K562 (cell line): ENCODE measurements around the gene PHETA1. TPM values are rescaled to one million over a fixed set of nuclear protein-coding genes. Genes with fewer than 3 reads are reported as not detected.

ENCODE experiments used
- ATAC-seq: fragments of 200-7000 bp; cut with Tn5 transposase; 3 replicates; pipeline ENCODE4 v1.9.1; 2020; ENCODE audit warnings: moderate library complexity
- BruUV-seq: library from RNA; stranded (reverse); fragments of 400-500 nt; replicated peaks from 2 replicates; lab custom pipeline; 2021; lab: Mats Ljungman, UMichigan
- CTCF ChIA-PET: fragments of 300-600 bp; formaldehyde crosslinking; extraction: SDS; loops from one replicate; lab custom pipeline; 2021; ENCODE audit warnings: low intra/inter-chr PET ratio; lab: Yijun Ruan, JAX
- POLR2A ChIA-PET: fragments of 300-600, 350-650 bp; sonication (Branson Sonifier 250); formaldehyde crosslinking; extraction: SDS; loops from one replicate; lab custom pipeline; 2021; ENCODE audit warnings: antibody characterized with exemption, inconsistent platforms; lab: Yijun Ruan, JAX
- DNase-seq, 4 experiments: peaks; one replicate each; pipeline versions ENCODE4 v3.0.0 to v3.0.0-alpha.2; 2011 to 2018; ENCODE audit warnings: low spot score in 3 of 4, mixed read lengths in 3 of 4; ENCODE audit errors: extremely low read depth in 1 of 4
- FAIRE-seq: peaks from 2 replicates; lab custom pipeline; 2011; peaks lifted over from hg19 to GRCh38; lab: Jason Lieb, UNC
- H2AFZ ChIP-seq: 2 replicates; pipeline ENCODE4 v1.6.0; 2011; ENCODE audit warnings: low read depth, low read length, control low read depth, inconsistent platforms
- H3K27ac ChIP-seq: fragments of 200-600 bp; 3 replicates; pipeline ENCODE4 v1.8.0; 2011; ENCODE audit warnings: low read depth, mild to moderate bottlenecking, control low read depth, inconsistent platforms, low read length, moderate library complexity, mixed read lengths; ENCODE audit errors: extremely low read depth
- H3K27me3 ChIP-seq, 2 experiments: fragments of 300-600 bp in 1 of 2; 2 replicates in 1 of 2; 3 replicates in 1 of 2; pipeline versions ENCODE4 v1.6.0 to v1.8.0; 2011; ENCODE audit warnings: inconsistent platforms in 2 of 2, low read length in 2 of 2, mild to moderate bottlenecking in 1 of 2, mixed read lengths in 1 of 2, moderate library complexity in 1 of 2; ENCODE audit not compliant: control insufficient read depth in 2 of 2, insufficient read depth in 2 of 2
- H3K36me3 ChIP-seq: fragments of 300-600 bp; 3 replicates; pipeline ENCODE4 v1.8.0; 2011; ENCODE audit warnings: mild to moderate bottlenecking, low read length, inconsistent platforms; ENCODE audit not compliant: control insufficient read depth, insufficient read depth
- H3K4me1 ChIP-seq, 2 experiments: fragments of 200-600 bp in 1 of 2; replicated peaks in 1 of 2; 2 replicates in 1 of 2; 3 replicates in 1 of 2; pipeline versions ENCODE4 v1.5.1 to v1.8.0; 2011; ENCODE audit warnings: inconsistent platforms in 2 of 2, low read length in 2 of 2, mild to moderate bottlenecking in 1 of 2, mixed read lengths in 1 of 2, moderate library complexity in 1 of 2; ENCODE audit not compliant: control insufficient read depth in 2 of 2, insufficient read depth in 2 of 2
- H3K4me2 ChIP-seq: 2 replicates; pipeline ENCODE4 v1.6.1; 2011; ENCODE audit warnings: low read length, control low read depth, inconsistent platforms, mixed read lengths; ENCODE audit not compliant: insufficient read depth
- H3K4me3 ChIP-seq: fragments of 200-600 bp; sonication (generic), shearing (Covaris generic); 2 replicates; pipeline ENCODE4 v1.5.1; 2016; ENCODE audit warnings: control low read depth, inconsistent platforms
- H3K79me2 ChIP-seq: fragments of 200-600 bp; 3 replicates; pipeline ENCODE4 v1.8.0; 2011; ENCODE audit warnings: low read length, inconsistent platforms; ENCODE audit not compliant: control insufficient read depth, insufficient read depth
- H3K9ac ChIP-seq, 2 experiments: 2 replicates each; pipeline versions ENCODE4 v1.6.0 to v1.6.1; 2011; ENCODE audit warnings: low read depth in 2 of 2, low read length in 2 of 2, control low read depth in 1 of 2, inconsistent platforms in 1 of 2, mild to moderate bottlenecking in 1 of 2, mixed read lengths in 1 of 2; ENCODE audit not compliant: insufficient read depth in 1 of 2
- H3K9me1 ChIP-seq: one replicate; pipeline ENCODE4 v1.6.0; 2011; ENCODE audit warnings: inconsistent platforms, mild to moderate bottlenecking, low read length, moderate library complexity; ENCODE audit not compliant: control insufficient read depth, insufficient read depth
- H3K9me3 ChIP-seq: replicated peaks from 2 replicates; pipeline ENCODE4 v1.5.1; 2011; ENCODE audit warnings: low read depth, low read length, inconsistent platforms; ENCODE audit not compliant: control insufficient read depth, insufficient read depth
- H4K20me1 ChIP-seq: replicated peaks from 2 replicates; pipeline ENCODE4 v1.6.1; 2011; ENCODE audit warnings: low read length, inconsistent platforms, mixed read lengths; ENCODE audit not compliant: control insufficient read depth, insufficient read depth
- KLF13 ChIP-seq: fragments of 450-650 bp; IDR thresholded peaks from 2 replicates; pipeline ENCODE4 v1.6.1; 2016; ENCODE audit warnings: missing genetic modification characterization, low read depth, mild to moderate bottlenecking, missing compliant biosample characterization, moderate library complexity, borderline replicate concordance
- LCOR ChIP-seq: sonication (generic); formaldehyde crosslinking; IDR thresholded peaks from 2 replicates; pipeline ENCODE4 v1.8.0; 2022; ENCODE audit warnings: mild to moderate bottlenecking, missing genetic modification reagents
- NR2C1 ChIP-seq, 2 experiments: fragments of 450-650 bp; IDR thresholded peaks; 2 replicates each; pipeline ENCODE4 v1.6.1; 2017; ENCODE audit warnings: mild to moderate bottlenecking in 2 of 2, antibody characterized with exemption in 1 of 2, inconsistent platforms in 1 of 2, missing compliant biosample characterization in 1 of 2, missing genetic modification characterization in 1 of 2
- RHOXF2B ChIP-seq: fragments of 250-450 bp; sonication (Bioruptor Pico); conservative IDR thresholded peaks from 2 replicates; pipeline ENCODE4 v1.5.1; 2021
- SOX6 ChIP-seq: fragments of 450-650 bp; IDR thresholded peaks from 2 replicates; pipeline ENCODE4 v1.6.1; 2014; ENCODE audit warnings: mild to moderate bottlenecking
- TCFL5 ChIP-seq: fragments of 250-450 bp; sonication (Bioruptor Pico); conservative IDR thresholded peaks from 2 replicates; pipeline ENCODE4 v1.6.1; 2021; ENCODE audit warnings: mild to moderate bottlenecking, moderate library complexity, matching md5 sums
- TEAD4 ChIP-seq, 2 experiments: sonication (generic) in 1 of 2; formaldehyde crosslinking in 1 of 2; IDR thresholded peaks; 2 replicates each; pipeline versions ENCODE4 v1.6.1 to v1.8.0; 2012 to 2022; ENCODE audit warnings: borderline replicate concordance in 1 of 2, inconsistent platforms in 1 of 2, low read length in 1 of 2, mild to moderate bottlenecking in 1 of 2, missing genetic modification reagents in 1 of 2
- ZBTB1 ChIP-seq: sonication (generic); formaldehyde crosslinking; IDR thresholded peaks from 2 replicates; pipeline ENCODE4 v1.8.1; 2023; ENCODE audit warnings: missing genetic modification reagents, low read depth, mild to moderate bottlenecking, borderline replicate concordance
- ZBTB8A ChIP-seq: fragments of 450-650 bp; IDR thresholded peaks from 2 replicates; pipeline ENCODE4 v1.6.1; 2018; ENCODE audit warnings: mild to moderate bottlenecking, moderate library complexity; ENCODE audit not compliant: partially characterized antibody
- ZNF224 ChIP-seq: sonication (generic); formaldehyde crosslinking; IDR thresholded peaks from 2 replicates; pipeline ENCODE4 v1.8.0; 2022; ENCODE audit warnings: mild to moderate bottlenecking, missing genetic modification reagents
- ZNF444 ChIP-seq: fragments of 250-450 bp; sonication (Bioruptor Pico); IDR thresholded peaks from 2 replicates; pipeline ENCODE4 v1.4.0; 2020; ENCODE audit warnings: mild to moderate bottlenecking, moderate library complexity
- ZNF699 ChIP-seq: fragments of 250-450 bp; sonication (Bioruptor Pico); IDR thresholded peaks from 2 replicates; pipeline ENCODE4 v1.8.0; 2021; ENCODE audit warnings: mild to moderate bottlenecking, moderate library complexity; ENCODE audit not compliant: insufficient replicate concordance
- WGBS: fragments of 100-300 bp; shearing (Covaris generic); methylation state at CpG from one replicate; pipeline ENCODE4 v1.1.6; 2016; ENCODE audit warnings: low coverage, mixed read lengths; ENCODE audit not compliant: insufficient coverage; ENCODE audit errors: missing lambda C conversion rate; 5-methylcytosine and 5-hydroxymethylcytosine counted together
- in situ Hi-C: fragments of 300-500 bp; cut with MboI; formaldehyde crosslinking; loops from 4 replicates; pipeline ENCODE4 v1.15.0; 2018; ENCODE audit warnings: inconsistent platforms, mixed read lengths
- intact Hi-C: fragments of 100-400 bp; cut with micrococcal nuclease; formaldehyde crosslinking; loops from 2 replicates; pipeline ENCODE4 v1.14.2; 2022
- polyA plus RNA-seq, 8 experiments: library from polyadenylated mRNA; depleted of rRNA in 4 of 8; stranded (reverse) in 5 of 8; unstranded in 3 of 8; fragments of >200 nt; fragmentation: Nextera tagmentation in 2 of 8; fragmentation: Illumina TruSeq in 1 of 8; extraction: Ambion mirVana in 2 of 8; extraction: Trizol in 1 of 8; gene quantifications; 2 replicates each; pipeline versions ENCODE4 v1.2.1 to v1.2.3, GENCODE V29; 2011 to 2014; ENCODE audit warnings: inconsistent platforms in 1 of 8, missing spikeins in 1 of 8
- total RNA-seq, 7 experiments: library from RNA; depleted of rRNA in 6 of 7; stranded (reverse); fragments of >200 nt in 6 of 7; fragmentation: Illumina TruSeq in 2 of 7; extraction: Trizol in 2 of 7; gene quantifications; 2 replicates each; pipeline versions ENCODE4 v1.2.1 to v1.2.3, GENCODE V29; 2011 to 2021; ENCODE audit warnings: low replicate concordance in 1 of 7
- TF ChIP-seq, protein P1 (sequence below): fragments of 450-650 bp; conservative IDR thresholded peaks from 2 replicates; pipeline ENCODE4 v1.6.1; 2016; ENCODE audit warnings: missing genetic modification characterization, low read depth, mild to moderate bottlenecking, missing compliant biosample characterization, moderate library complexity
- TF ChIP-seq, protein P2 (sequence below): fragments of 450-650 bp; IDR thresholded peaks from 2 replicates; pipeline ENCODE4 v1.6.1; 2017; ENCODE audit warnings: mild to moderate bottlenecking, moderate library complexity
- TF ChIP-seq, protein P3 (sequence below): fragments of 450-650 bp; formaldehyde crosslinking; IDR thresholded peaks from 2 replicates; pipeline ENCODE4 v1.4.0; 2022; ENCODE audit warnings: missing genetic modification characterization
- TF ChIP-seq, protein P4 (sequence below): fragments of 450-650 bp; IDR thresholded peaks from 2 replicates; pipeline ENCODE4 v1.6.1; 2016; ENCODE audit warnings: missing biosample characterization, missing genetic modification characterization

The PHETA1 gene
- total and polyA plus RNA-seq, 9 of the 15 experiments (the other 6 are each of a cell fraction or from before 2014, with no cell fraction given) = 0.03 to 12.4 (median 3.0) TPM

DNA sequence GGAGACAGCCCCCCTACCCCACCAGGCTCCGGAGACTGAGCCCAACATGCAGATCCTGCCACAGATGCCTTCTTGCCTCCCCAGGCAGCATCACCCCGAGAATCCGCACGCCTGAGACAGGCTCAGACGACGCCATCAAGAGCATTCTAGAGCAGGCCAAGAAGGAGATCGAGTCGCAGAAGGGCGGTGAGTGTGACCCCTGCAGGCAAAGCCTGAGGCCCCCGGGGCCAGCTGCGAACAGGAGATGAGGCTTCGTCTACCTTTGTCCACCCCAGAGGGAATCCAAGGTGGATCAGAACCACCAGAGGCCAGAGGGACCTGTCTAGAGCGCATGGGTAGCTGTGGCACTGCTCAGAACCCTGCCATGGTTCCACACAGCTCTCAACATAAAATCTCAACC, 56.9 kb downstream of the PHETA1 start (continued):
- TF ChIP-seq, protein P1, sequence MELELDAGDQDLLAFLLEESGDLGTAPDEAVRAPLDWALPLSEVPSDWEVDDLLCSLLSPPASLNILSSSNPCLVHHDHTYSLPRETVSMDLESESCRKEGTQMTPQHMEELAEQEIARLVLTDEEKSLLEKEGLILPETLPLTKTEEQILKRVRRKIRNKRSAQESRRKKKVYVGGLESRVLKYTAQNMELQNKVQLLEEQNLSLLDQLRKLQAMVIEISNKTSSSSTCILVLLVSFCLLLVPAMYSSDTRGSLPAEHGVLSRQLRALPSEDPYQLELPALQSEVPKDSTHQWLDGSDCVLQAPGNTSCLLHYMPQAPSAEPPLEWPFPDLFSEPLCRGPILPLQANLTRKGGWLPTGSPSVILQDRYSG (tag) = no peak
- TF ChIP-seq ZNF224 (CRISPR knock-in tag) (no peak), SOX6 (no peak)
- TF ChIP-seq, protein P2, sequence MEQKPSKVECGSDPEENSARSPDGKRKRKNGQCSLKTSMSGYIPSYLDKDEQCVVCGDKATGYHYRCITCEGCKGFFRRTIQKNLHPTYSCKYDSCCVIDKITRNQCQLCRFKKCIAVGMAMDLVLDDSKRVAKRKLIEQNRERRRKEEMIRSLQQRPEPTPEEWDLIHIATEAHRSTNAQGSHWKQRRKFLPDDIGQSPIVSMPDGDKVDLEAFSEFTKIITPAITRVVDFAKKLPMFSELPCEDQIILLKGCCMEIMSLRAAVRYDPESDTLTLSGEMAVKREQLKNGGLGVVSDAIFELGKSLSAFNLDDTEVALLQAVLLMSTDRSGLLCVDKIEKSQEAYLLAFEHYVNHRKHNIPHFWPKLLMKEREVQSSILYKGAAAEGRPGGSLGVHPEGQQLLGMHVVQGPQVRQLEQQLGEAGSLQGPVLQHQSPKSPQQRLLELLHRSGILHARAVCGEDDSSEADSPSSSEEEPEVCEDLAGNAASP = no peak

DNA sequence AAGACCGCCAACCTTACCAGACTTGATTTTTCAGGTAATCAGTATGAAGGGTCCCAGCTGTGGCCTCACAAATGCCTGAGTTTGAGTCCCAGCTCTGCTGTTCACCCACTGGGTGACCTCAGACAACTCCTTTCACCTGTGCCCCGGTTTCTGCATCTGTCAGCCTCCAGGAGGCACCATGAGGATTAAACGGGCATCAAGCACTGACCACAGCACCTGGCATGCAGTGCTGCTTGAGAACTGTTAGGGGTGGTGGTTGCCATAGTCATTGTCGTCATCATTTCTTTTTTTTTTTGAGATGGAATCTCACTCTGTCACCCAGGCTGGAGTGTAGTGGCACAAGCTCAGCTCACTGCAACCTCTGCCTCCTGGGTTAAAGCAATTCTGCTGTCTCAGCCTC, 57.9 kb downstream of the PHETA1 start:
- DNase-seq = no peak
- peaks cover 3% of the 10 kb centered on the region; the same call in 1 of the 2 replicates for H3K9me3 ChIP-seq
- ChIA-PET POLR2A (interaction anchor here (0.6 kb wide), 1 partner anchor 284 kb away, joined by 3 read pairs; no protein-coding TSS in a partner anchor), CTCF (interaction anchor here (0.6 kb wide), 1 partner anchor 374 kb away, joined by 3 read pairs; no protein-coding TSS in a partner anchor)
- H3K9ac ChIP-seq = no peak overlapping the region
- peaks cover 4 to 33% of the 10 kb centered on the region in 2 experiments; a peak in 3 of 5 replicates for H3K27me3 ChIP-seq
- no peaks in the 10 kb centered on the region for H3K9me1 ChIP-seq
- intact Hi-C loops = no loop called here
- no peak for ATAC-seq
- no peaks in the 10 kb centered on the region for H3K79me2 ChIP-seq
- H3K4me1 ChIP-seq = peaks cover 0 to 5% of the 10 kb centered on the region in 2 experiments; a peak in 2 of 5 replicates
- BruUV-seq = no TSS peak
- no peak overlapping the region for H2AFZ ChIP-seq
- H3K36me3 ChIP-seq = no peaks in the 10 kb centered on the region
- H4K20me1 ChIP-seq = 0 out of 2 replicates have a peak, but pooled peaks cover 3% of the 10 kb centered on the region
- H3K4me2 ChIP-seq = no peak overlapping the region
- in situ Hi-C loops = loop anchor here (10.0 kb wide), 1 partner anchor 376 kb away; no protein-coding TSS in a partner anchor
- H3K27ac ChIP-seq = no peak overlapping the region
- no peak overlapping the region for H3K4me3 ChIP-seq
- FAIRE-seq = no peak
- WGBS = 2% methylated on average over 4 of the region's 4 CpGs
- TF ChIP-seq TEAD4 (IDR thresholded peaks at IDR 0.05; ENCODE audit: low read length) (no peak), TEAD4 (CRISPR knock-in tag; IDR thresholded peaks at IDR 0.05; ENCODE audit: borderline replicate concordance) (no peak), KLF13 (tag) (no peak), ZNF444 (no peak), ZBTB1 (no peak), ZNF699 (CRISPR knock-in tag) (no peak), RHOXF2B (CRISPR knock-in tag) (no peak), ZBTB8A (no peak), NR2C1 (IDR thresholded peaks at IDR 0.05) (no peak), NR2C1 (tag; IDR thresholded peaks at IDR 0.05) (no peak), LCOR (CRISPR knock-in tag) (no peak), TCFL5 (CRISPR knock-in tag) (no peak)
- TF ChIP-seq, protein P3, sequence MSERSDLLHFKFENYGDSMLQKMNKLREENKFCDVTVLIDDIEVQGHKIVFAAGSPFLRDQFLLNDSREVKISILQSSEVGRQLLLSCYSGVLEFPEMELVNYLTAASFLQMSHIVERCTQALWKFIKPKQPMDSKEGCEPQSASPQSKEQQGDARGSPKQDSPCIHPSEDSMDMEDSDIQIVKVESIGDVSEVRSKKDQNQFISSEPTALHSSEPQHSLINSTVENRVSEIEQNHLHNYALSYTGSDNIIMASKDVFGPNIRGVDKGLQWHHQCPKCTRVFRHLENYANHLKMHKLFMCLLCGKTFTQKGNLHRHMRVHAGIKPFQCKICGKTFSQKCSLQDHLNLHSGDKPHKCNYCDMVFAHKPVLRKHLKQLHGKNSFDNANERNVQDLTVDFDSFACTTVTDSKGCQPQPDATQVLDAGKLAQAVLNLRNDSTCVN (CRISPR knock-in tag) = no peak
- TF ChIP-seq, protein P4, sequence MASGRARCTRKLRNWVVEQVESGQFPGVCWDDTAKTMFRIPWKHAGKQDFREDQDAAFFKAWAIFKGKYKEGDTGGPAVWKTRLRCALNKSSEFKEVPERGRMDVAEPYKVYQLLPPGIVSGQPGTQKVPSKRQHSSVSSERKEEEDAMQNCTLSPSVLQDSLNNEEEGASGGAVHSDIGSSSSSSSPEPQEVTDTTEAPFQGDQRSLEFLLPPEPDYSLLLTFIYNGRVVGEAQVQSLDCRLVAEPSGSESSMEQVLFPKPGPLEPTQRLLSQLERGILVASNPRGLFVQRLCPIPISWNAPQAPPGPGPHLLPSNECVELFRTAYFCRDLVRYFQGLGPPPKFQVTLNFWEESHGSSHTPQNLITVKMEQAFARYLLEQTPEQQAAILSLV = no peak
